ENCODE data around the gene TENT4B. TPM values are rescaled to one million over a fixed set of nuclear protein-coding genes. Genes with fewer than 3 reads are reported as not detected.
A peak's percentile ranks its signal among the peaks of the same experiment; 100 is the strongest.

TENT4B gene
- total RNA-seq, 2 experiments from 2014 or later, result 18.6 to 19.7 TPM

- Mint-ChIP-seq H3K4me3 (no peak overlapping the region), H3K27me3 (no peaks in the 10 kb centered on the region), H3K9me3 (no peaks in the 10 kb centered on the region), H3K4me1 (peaks cover 2% of the 10 kb centered on the region), H3K27ac (no peak overlapping the region), H3K36me3 (no peaks in the 10 kb centered on the region)
- DNase-seq, result no peak
Measured at GRCh38 chr16:50146479-50147435, 6.3 kb upstream of the TENT4B start.

- peaks cover 24% of the 10 kb centered on the region for H3K4me1 Mint-ChIP-seq
- peaks cover 14% of the 10 kb centered on the region for H3K36me3 Mint-ChIP-seq
- peak overlapping the region; percentile 96 for H3K27ac Mint-ChIP-seq
- H3K4me3 Mint-ChIP-seq, result no peak overlapping the region
- no peak for DNase-seq
- H3K9me3 Mint-ChIP-seq, result no peaks in the 10 kb centered on the region
- H3K27me3 Mint-ChIP-seq, result no peaks in the 10 kb centered on the region
Measured at GRCh38 chr16:50151322-50151721, 1.8 kb upstream of the TENT4B start.

- peak overlapping the region; percentile 89 for H3K4me3 Mint-ChIP-seq
- peak; percentile 18 for DNase-seq
- no peaks in the 10 kb centered on the region for H3K9me3 Mint-ChIP-seq
- H3K27ac Mint-ChIP-seq, result peak overlapping the region; percentile 96
- H3K36me3 Mint-ChIP-seq, result peaks cover 15% of the 10 kb centered on the region
- H3K27me3 Mint-ChIP-seq, result no peaks in the 10 kb centered on the region
- peaks cover 27% of the 10 kb centered on the region for H3K4me1 Mint-ChIP-seq
Measured at GRCh38 chr16:50151756-50152155, 1.4 kb upstream of the TENT4B start.

GRCh38 chr16:50152351-50152806 lies 727 bp upstream of the TENT4B start:
- H3K9me3 Mint-ChIP-seq, result no peaks in the 10 kb centered on the region
- peaks cover 18% of the 10 kb centered on the region for H3K36me3 Mint-ChIP-seq
- H3K27me3 Mint-ChIP-seq, result no peaks in the 10 kb centered on the region
- peak; percentile 83 for DNase-seq
- H3K27ac Mint-ChIP-seq, result peak overlapping the region; percentile 96
- peaks cover 32% of the 10 kb centered on the region for H3K4me1 Mint-ChIP-seq
- H3K4me3 Mint-ChIP-seq, result peak overlapping the region; percentile 89

GRCh38 chr16:50153596-50154419 lies 702 bp downstream of the TENT4B start:
- Mint-ChIP-seq H3K27ac (peak overlapping the region; percentile 78), H3K9me3 (no peaks in the 10 kb centered on the region)

GRCh38 chr16:50154420-50154950 lies 1.4 kb downstream of the TENT4B start:
- no peaks in the 10 kb centered on the region for H3K9me3 Mint-ChIP-seq
- peaks cover 29% of the 10 kb centered on the region for H3K36me3 Mint-ChIP-seq
- no peaks in the 10 kb centered on the region for H3K27me3 Mint-ChIP-seq
- H3K4me1 Mint-ChIP-seq, result peaks cover 44% of the 10 kb centered on the region
- peak overlapping the region; percentile 83 for H3K4me3 Mint-ChIP-seq
- DNase-seq, result no peak
- H3K27ac Mint-ChIP-seq, result peak overlapping the region; percentile 78

More at GRCh38 chr16:50153596-50154419, 702 bp downstream of the TENT4B start:
- Mint-ChIP-seq H3K36me3 (peaks cover 24% of the 10 kb centered on the region), H3K4me1 (peaks cover 39% of the 10 kb centered on the region), H3K27me3 (no peaks in the 10 kb centered on the region), H3K4me3 (peak overlapping the region; percentile 83)
- DNase-seq, result peak; percentile 56

- Mint-ChIP-seq H3K9me3 (no peaks in the 10 kb centered on the region), H3K4me1 (peaks cover 59% of the 10 kb centered on the region), H3K36me3 (peaks cover 34% of the 10 kb centered on the region), H3K27ac (peak overlapping the region; percentile 78), H3K4me3 (peak overlapping the region; percentile 83), H3K27me3 (no peaks in the 10 kb centered on the region)
- DNase-seq, result no peak
Measured at GRCh38 chr16:50155925-50156324, 2.8 kb downstream of the TENT4B start.

GRCh38 chr16:50156590-50156989 lies 3.5 kb downstream of the TENT4B start:
- Mint-ChIP-seq H3K27me3 (no peaks in the 10 kb centered on the region), H3K4me1 (peaks cover 63% of the 10 kb centered on the region), H3K9me3 (no peaks in the 10 kb centered on the region), H3K27ac (no peak overlapping the region), H3K4me3 (peak overlapping the region; percentile 43), H3K36me3 (peaks cover 34% of the 10 kb centered on the region)
- DNase-seq, result no peak

- H3K9me3 Mint-ChIP-seq, result no peaks in the 10 kb centered on the region
- peaks cover 25% of the 10 kb centered on the region for H3K36me3 Mint-ChIP-seq
- H3K4me1 Mint-ChIP-seq, result peaks cover 63% of the 10 kb centered on the region
- no peak for DNase-seq
- H3K4me3 Mint-ChIP-seq, result peak overlapping the region; percentile 73
- H3K27ac Mint-ChIP-seq, result peak overlapping the region; percentile 96
- no peaks in the 10 kb centered on the region for H3K27me3 Mint-ChIP-seq
Measured at GRCh38 chr16:50160495-50161164, 7.5 kb downstream of the TENT4B start.

- Mint-ChIP-seq H3K27me3 (no peaks in the 10 kb centered on the region), H3K4me3 (no peak overlapping the region), H3K36me3 (peaks cover 25% of the 10 kb centered on the region), H3K27ac (peak overlapping the region; percentile 38), H3K4me1 (peaks cover 63% of the 10 kb centered on the region), H3K9me3 (no peaks in the 10 kb centered on the region)
- DNase-seq, result no peak
Measured at GRCh38 chr16:50161950-50162349, 8.8 kb downstream of the TENT4B start.

GRCh38 chr16:50165473-50165872 lies 12.4 kb downstream of the TENT4B start:
- no peak for DNase-seq
- Mint-ChIP-seq H3K4me3 (no peak overlapping the region), H3K36me3 (peaks cover 17% of the 10 kb centered on the region), H3K27me3 (no peaks in the 10 kb centered on the region), H3K27ac (peak overlapping the region; percentile 19), H3K9me3 (no peaks in the 10 kb centered on the region), H3K4me1 (peaks cover 57% of the 10 kb centered on the region)

GRCh38 chr16:50166511-50167500 lies 13.7 kb downstream of the TENT4B start:
- H3K27me3 Mint-ChIP-seq, result no peaks in the 10 kb centered on the region
- H3K4me1 Mint-ChIP-seq, result peaks cover 48% of the 10 kb centered on the region
- DNase-seq, result peak; percentile 23
- H3K9me3 Mint-ChIP-seq, result no peaks in the 10 kb centered on the region
- H3K4me3 Mint-ChIP-seq, result peak overlapping the region; percentile 32
- no peak overlapping the region for H3K27ac Mint-ChIP-seq
- peaks cover 19% of the 10 kb centered on the region for H3K36me3 Mint-ChIP-seq

- Mint-ChIP-seq H3K9me3 (no peaks in the 10 kb centered on the region), H3K4me1 (peaks cover 48% of the 10 kb centered on the region), H3K27ac (peak overlapping the region; percentile 67), H3K27me3 (no peaks in the 10 kb centered on the region), H3K4me3 (peak overlapping the region; percentile 43), H3K36me3 (peaks cover 17% of the 10 kb centered on the region)
- DNase-seq, result no peak
Measured at GRCh38 chr16:50167556-50167955, 14.4 kb downstream of the TENT4B start.
